Measurements from ENCODE around the gene UGCG. TPM values are rescaled to one million over a fixed set of nuclear protein-coding genes. Genes with fewer than 3 reads are reported as not detected.

Gene UGCG
- total and polyA plus RNA-seq, 10 of the 15 experiments (the other 5 are each of a cell fraction or from before 2014, with no cell fraction given), result 21.7 to 96.6 (median 48.9) TPM

GRCh38 chr9:111897601-111898137 is 1.1 kb downstream of the UGCG start (continued):
- TF ChIP-seq CREB1 (IDR thresholded peaks at IDR 0.05; ENCODE audit: low read depth), result peak; percentile 29; the same call in 1 of the 2 replicates
- peak; percentile 95 for TF ChIP-seq POU2F2 (IDR thresholded peaks at IDR 0.05; ENCODE audit: borderline replicate concordance, low read depth, low read length)
- 0 out of 2 replicates have a peak, but pooled peaks have one; percentile 54 for TF ChIP-seq NFIC (IDR thresholded peaks at IDR 0.05; ENCODE audit: low read depth, low read length)
- TF ChIP-seq HDGF (IDR thresholded peaks at IDR 0.05), result 0 out of 2 replicates have a peak, but pooled peaks have one; percentile 7
- no peak for TF ChIP-seq BMI1 (IDR thresholded peaks at IDR 0.05; ENCODE audit: borderline replicate concordance)
- TF ChIP-seq POLR2AphosphoS2 (IDR thresholded peaks at IDR 0.05; ENCODE audit: low read depth, low read length), result no peak
- no peak for TF ChIP-seq STAT1 (conservative IDR thresholded peaks at IDR 0.05)
- TF ChIP-seq NKRF (conservative IDR thresholded peaks at IDR 0.05), result 0 out of 2 replicates have a peak, but pooled peaks have one; percentile 46
- TF ChIP-seq USF1 (IDR thresholded peaks at IDR 0.05; ENCODE audit: borderline replicate concordance, extremely low read length, insufficient read depth, low read depth, low read length), result no peak
- TF ChIP-seq ZBTB40 (IDR thresholded peaks at IDR 0.05; ENCODE audit: borderline replicate concordance), result peak; percentile 36; the same call in 1 of the 2 replicates
- peak; percentile 50; the same call in 1 of the 2 replicates for TF ChIP-seq IKZF1 (conservative IDR thresholded peaks at IDR 0.05)
- no peak for TF ChIP-seq ZBTB33 (IDR thresholded peaks at IDR 0.05)
- TF ChIP-seq CBFB (IDR thresholded peaks at IDR 0.05; ENCODE audit: low read depth), result peak; percentile 70
- peak; percentile 71 for TF ChIP-seq SKIL (IDR thresholded peaks at IDR 0.05; ENCODE audit: low read depth, poor library complexity, severe bottlenecking)
- TF ChIP-seq FOXM1 (IDR thresholded peaks at IDR 0.05; ENCODE audit: low read depth, low read length), result peak; percentile 65; the same call in 1 of the 2 replicates
- TF ChIP-seq SMARCA5 (IDR thresholded peaks at IDR 0.05), result no peak
- peak; percentile 55; the same call in 1 of the 2 replicates for TF ChIP-seq WRNIP1 (IDR thresholded peaks at IDR 0.05; ENCODE audit: borderline replicate concordance, low read depth, low read length)
- TF ChIP-seq MXI1 (IDR thresholded peaks at IDR 0.05; ENCODE audit: low read depth, low read length), result peak; percentile 83; the same call in 1 of the 2 replicates
- peak; percentile 67 for TF ChIP-seq KLF5 (IDR thresholded peaks at IDR 0.05; ENCODE audit: partially characterized antibody)

Data from GM12878 (cell line).